Activated CD4-positive, alpha-beta T cell treated with anti-CD3 and anti-CD28 coated beads for 24 hours (primary cell): ENCODE data around the gene MYH11.
"Not testable (repeated sequence)": the region's sequence is repeated elsewhere in the genome, so short reads cannot be mapped to it uniquely, and the experiment has no call there.

ENCODE experiments used
- DNase-seq, 2 donors: peaks; one replicate each; pipeline ENCODE4 v3.0.0-alpha.2; 2020; ENCODE audit warnings: low read depth in 2 of 2

MYH11 gene

DNA sequence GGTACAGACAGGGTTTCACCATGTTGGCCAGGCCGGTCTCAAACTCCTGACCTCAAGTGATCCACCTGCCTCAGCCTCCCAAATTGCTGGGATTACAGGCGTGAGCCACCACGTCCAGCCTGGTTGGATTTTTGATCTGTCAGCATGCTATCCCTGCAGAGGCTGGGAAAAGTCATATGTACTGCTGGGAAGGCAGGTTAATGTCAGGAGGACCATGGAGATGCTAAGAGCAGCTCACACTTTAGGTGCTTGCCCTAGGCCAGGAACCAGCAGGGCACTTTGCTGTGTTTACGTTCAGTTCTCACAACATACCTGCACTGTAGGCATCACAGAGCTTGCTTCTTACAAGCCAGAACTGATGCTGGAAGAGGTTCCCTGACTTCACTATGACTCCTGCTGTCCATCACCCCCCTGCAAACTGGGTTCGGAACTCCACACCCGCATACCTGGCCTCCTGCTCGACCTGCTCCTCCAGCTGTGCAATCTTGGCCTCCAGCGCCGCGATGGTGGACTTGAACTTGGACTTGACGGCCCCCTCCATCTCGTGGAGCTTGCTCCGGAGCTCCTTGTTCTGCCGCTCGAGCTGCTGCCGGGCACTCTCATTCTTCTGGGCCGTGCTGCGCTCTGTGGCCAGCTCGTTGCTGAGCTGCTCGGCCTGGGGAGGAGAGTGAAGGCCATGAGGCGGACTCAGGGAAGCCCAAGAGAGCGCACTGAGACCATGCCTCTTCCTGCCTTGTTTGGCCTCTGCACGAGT lies 140.0 kb downstream of the MYH11 start:
- no peak for DNase-seq

DNA sequence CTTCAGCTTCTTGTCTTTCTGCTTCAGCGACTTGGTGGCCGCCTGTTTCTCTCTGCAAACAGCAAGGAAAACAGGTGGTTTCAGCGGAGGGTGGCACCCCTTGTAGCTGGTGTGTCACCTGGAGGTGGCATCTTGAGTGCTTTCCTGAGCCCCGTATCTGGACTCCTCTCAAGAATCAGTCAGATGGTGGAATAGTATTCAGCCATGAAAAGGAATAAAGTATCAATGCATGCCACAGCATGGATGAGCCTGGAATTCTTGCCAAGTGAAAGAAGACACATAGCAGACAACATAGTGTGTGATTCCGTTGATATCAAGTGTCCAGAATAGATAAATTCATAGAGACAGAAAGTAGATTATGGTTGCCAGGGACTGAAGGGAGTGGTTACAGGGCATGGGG lies 141.6 kb downstream of the MYH11 start:
- no peak for DNase-seq

- DNase-seq, result no peak
Observed at GRCh38 chr16:15714393-15715172, 142.2 kb downstream of the MYH11 start.

DNA sequence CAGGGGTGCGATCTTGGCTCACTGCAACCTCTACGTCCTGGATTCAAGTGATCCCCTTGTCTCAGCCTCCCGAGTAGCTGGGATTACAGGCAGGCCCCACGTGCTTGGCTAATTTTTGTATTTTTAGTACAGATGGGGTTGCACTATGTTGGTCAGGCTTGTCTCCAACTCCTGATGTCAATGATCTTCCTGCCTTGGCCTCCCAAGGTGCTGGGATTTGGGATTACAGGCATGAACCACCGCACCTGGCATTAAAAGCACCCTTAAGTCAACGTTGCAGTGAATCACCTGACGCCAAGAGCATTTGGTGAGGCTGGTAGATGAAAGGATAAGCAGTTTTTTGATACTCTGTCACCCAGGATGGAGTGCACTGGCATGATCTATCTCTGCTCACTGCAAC lies 147.8 kb downstream of the MYH11 start:
- no peak for DNase-seq

DNA sequence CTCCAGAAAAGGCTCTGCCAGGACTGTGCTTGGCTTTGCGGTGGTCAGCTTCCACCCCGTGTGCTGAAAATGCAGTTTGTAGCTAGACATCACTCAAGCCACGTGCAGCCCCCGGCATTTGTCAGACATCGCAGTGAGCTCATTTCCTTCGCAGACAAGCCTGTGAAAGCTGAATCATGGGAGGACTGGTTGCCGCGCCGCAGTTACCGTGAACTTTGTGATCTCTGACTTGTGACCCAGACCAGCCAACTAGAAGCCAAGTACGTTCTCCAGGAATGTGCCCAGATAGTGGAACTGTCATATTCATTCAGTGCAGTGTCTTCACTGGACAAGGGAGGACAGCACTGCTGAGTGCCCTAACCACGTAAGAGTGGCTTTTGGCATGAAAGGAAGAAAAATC lies 148.7 kb downstream of the MYH11 start:
- no peak for DNase-seq

DNA sequence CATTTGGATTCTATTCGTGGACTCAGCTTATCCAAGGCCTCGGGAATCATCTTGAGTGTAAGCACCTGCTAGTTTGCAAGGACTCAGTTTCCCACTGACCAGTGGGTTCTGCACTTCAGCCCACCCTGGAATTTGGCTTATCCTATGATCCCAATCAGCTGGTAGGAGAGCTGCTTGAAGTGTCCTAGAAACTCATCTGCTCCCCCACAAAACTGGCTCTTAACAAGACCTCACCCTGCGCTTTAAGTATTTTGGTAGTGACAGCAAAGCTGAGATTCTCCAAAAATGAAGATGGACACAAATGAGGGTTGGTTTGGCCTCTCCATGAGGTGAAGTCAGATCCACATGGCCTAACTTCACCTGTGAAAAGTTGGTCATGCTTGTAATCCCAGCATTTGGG lies 149.5 kb downstream of the MYH11 start:
- no peak for DNase-seq

- no peak for DNase-seq
Observed at GRCh38 chr16:15705064-15705565, 151.7 kb downstream of the MYH11 start.

DNA sequence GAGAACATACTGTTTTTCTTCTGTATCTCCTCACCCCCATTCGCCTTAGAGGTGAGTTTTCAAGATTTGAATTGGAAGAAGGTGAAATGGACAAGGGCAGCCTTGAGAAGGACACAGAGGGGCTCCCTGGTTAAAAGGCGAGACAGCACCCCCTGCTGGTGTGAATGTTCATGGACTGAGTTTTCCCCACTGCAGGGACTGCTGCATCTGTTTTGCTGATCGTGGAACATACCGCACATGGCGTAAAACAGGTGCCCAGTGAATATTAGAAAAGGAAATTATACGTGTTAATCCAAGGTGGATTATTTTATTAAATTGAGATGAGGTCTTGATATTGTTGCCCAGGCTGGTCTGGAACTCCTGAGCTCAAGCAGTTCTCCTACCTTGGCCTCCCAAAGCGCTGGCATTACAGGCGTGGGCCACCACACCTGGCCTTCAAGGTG lies 152.3 kb downstream of the MYH11 start:
- peak; percentile 67 to 74 for DNase-seq

DNA sequence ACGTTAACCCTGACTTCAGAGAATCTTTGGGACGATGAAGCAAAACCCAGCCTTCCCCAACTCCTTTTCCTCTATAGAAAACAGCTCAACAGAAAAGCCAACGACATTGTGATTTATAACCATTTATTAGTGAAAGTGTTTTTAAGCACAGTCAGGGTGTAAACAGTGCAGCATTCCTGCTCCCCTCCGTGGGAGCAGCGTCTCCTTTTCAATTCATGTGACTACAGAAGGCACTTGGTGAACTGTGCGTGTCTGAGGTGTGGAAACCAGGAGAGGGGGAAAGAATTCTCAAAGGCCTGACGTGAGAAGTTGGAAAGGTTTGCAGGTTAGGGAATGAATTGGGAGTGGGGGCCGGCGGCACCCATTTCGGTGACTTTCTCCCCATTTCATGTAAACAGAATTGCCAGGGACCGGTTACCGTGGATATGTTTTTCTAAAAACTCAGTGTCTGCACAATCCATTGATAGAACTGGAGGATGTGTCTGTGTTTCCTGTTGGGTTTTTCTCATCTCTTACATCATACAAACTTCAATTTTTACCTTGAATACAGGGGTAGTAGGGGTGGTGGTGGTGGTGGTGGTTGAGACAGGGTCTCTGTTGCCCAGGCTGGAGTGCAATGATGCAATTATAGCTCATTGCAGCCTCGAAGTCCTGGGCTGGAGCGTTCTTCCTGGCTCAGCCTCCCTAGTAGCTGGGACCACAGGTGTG lies 153.6 kb downstream of the MYH11 start:
- DNase-seq, result no peak

- DNase-seq, result no peak
Observed at GRCh38 chr16:15701975-15702970, 154.6 kb downstream of the MYH11 start.

- no peak for DNase-seq
Observed at GRCh38 chr16:15701367-15701766, 155.5 kb downstream of the MYH11 start.

GRCh38 chr16:15699819-15700218 lies 157.0 kb downstream of the MYH11 start:
- no peak for DNase-seq

- DNase-seq, result no peak
Observed at GRCh38 chr16:15694499-15694898, 162.3 kb downstream of the MYH11 start.

DNA sequence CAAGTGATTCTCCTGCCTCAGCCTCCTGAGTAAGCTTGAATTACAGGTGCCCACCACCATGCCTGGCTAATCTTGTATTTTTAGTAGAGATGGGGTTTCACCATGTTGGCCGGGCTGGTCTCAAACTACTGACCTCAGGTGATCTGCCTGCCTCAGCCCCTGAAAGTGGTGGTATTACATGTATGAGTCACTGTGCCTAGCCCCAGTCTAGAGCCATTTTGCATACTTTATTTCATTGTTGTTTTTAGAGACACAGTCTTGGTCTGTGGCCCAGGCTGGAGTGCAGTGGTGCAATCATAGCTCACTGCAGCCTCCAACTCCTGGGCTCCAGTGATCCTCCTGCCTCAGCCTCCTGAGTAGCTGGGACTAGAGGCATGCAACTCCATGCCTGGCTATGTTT lies 164.3 kb downstream of the MYH11 start:
- DNase-seq, result not testable (repeated sequence)

DNA sequence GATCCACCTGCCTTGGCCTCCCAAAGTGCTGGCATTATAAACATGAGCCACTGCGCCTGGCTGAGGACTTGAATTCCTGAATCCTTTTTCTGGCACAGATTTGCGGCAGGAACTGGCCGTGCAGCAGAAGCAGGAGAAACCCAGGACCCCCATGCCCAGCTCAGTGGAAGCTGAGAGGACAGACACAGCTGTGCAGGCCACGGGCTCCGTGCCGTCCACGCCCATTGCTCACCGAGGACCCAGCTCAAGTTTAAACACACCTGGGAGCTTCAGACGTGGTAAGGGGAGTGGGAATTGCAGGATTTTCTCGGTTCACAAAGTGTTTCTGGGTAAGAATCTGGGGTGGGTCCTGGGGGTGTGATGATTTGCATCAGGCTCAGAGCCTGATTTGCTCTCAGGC lies 165.8 kb downstream of the MYH11 start:
- DNase-seq, result no peak

DNA sequence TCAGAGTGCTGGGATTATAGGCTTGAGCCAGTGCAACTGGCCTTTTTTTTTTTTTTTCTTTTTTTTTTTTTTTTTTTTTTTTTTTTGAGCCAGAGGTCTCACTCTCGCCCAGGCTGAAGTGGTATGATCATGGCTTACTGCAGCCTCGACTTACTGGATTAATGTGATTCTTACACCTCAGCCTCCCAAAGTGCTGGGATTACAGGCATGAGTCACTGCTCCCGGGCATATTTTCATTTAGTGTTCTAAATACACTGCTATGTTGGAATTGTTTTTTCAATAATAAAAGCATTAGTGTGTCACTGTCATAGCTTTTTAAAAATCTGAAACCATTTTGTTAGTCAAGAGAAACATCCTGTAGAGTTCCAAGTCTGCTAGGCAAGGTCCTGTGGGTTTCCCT lies 166.5 kb downstream of the MYH11 start:
- no peak for DNase-seq

DNA sequence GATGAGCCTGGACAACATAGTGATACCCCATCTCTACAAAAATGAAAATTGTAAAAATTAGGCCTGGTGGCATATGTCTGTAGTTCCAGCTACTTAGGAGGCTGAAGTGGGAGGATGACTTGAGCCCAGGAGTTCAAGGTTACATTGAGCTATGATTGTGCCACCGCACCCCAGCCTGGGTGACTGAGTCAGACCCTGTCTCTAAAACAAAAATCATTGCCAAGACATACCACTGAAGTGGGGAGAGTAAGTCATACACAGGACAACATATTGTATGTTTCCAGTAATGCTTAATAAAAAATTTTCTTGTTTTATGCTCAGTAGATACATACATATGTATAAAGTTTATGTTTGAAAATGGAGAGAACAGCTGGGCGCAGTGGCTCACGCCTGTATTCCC lies 167.5 kb downstream of the MYH11 start:
- DNase-seq, result no peak

DNA sequence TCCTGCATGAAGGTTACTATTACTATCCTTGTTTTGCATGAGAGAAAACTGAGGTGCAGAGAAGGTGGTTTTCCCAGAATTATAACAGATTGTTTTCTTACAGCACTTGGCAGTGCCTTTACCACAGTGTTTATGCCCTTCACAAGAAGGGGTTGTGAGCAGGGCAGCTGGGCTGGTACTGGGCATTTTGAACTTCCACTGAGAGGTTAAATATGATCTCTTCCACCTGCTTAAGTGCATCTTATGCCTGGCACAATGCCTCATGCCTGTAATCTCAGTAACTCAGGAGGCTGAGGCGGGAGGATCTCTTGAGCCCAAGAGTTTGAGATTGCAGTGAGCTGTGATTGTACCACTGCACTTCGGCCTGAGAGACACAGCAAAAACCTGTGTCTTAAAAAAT lies 170.5 kb downstream of the MYH11 start:
- no peak for DNase-seq

DNA sequence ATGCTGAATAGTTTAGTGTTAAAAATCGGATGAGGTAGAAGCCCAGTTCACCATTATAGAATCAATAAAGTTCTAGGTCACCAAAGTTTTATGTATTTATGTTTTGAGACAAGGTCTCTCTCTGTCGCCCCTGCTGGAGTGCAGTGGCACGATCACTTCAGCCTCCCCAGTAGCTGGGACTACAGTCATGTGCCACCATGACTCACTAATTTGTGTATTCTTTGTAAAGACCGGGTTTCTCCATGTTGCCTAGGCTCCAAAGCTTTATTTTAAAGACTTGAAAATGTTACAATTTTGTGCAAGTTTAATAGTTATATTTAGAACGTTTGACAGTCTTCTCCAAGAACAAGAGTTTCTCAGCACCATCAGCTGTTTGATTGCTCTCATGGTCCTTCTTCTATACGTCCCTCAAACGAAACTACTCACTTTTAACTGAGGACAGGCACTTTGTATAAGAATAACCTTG lies 174.7 kb downstream of the MYH11 start:
- DNase-seq, result peak; percentile 12 to 17

DNA sequence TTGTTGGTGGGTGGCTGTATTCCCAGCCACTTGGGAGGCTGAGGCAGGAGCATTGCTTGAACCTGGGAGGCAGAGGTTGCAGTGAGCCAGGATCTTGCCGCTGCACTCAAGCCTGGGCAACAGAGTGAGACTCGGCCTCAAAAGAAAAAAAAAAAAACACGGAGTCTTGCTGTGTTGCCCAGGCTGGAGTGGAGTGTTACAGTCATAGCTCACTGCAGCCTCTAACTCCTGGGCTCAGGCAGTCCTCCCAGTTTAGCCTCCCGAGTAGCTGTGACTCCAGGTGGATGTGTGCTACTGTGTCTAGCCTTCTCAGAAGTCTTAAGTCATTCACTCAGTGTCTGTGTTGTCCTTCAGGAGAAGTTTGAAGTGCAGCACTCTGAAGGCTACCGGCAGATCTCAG lies 179.4 kb downstream of the MYH11 start:
- no peak for DNase-seq

GRCh38 chr16:15676506-15676905 lies 180.3 kb downstream of the MYH11 start:
- no peak for DNase-seq
